Psoas muscle (tissue), 8 donors: ENCODE measurements around the gene SERPINB1. TPM values are rescaled to one million over a fixed set of nuclear protein-coding genes. Genes with fewer than 3 reads are reported as not detected.
A peak's percentile ranks its signal among the peaks of the same experiment; 100 is the strongest.

ENCODE experiments used
- ATAC-seq, 4 donors: fragments of 200-7000 bp; cut with Tn5 transposase; one replicate each; pipeline ENCODE4 v1.9.1; 2020; ENCODE audit warnings: moderate library complexity in 3 of 4, mild to moderate bottlenecking in 2 of 4
- DNase-seq, 2 donors: peaks; one replicate each; pipeline ENCODE4 v3.0.0-alpha.2; 2020
- H3K27ac ChIP-seq: fragments of 200-600 bp; one replicate; pipeline ENCODE4 v1.8.0; 2022
- H3K27me3 ChIP-seq, 3 donors: fragments of 200-600 bp in 1 of 3; one replicate each; pipeline versions ENCODE4 v1.6.1 to v1.8.0; 2013 to 2022; ENCODE audit warnings: low read length in 2 of 3, mild to moderate bottlenecking in 2 of 3, moderate library complexity in 1 of 3; ENCODE audit not compliant: insufficient read depth in 3 of 3
- H3K36me3 ChIP-seq, 2 donors: fragments of 200-600 bp in 1 of 2; one replicate each; pipeline versions ENCODE4 v1.6.1 to v1.8.0; 2013 to 2022; ENCODE audit warnings: low read depth in 1 of 2, mild to moderate bottlenecking in 1 of 2, moderate library complexity in 1 of 2; ENCODE audit not compliant: insufficient read depth in 1 of 2
- H3K4me1 ChIP-seq: fragments of 200-600 bp; one replicate; pipeline ENCODE4 v1.8.0; 2022
- H3K4me3 ChIP-seq: fragments of 200-600 bp; one replicate; pipeline ENCODE4 v1.8.0; 2022; ENCODE audit warnings: mild to moderate bottlenecking
- H3K9me3 ChIP-seq: fragments of 200-600 bp; one replicate; pipeline ENCODE4 v1.8.0; 2022
- WGBS, 3 donors: extraction: QIAGEN DNeasy Blood & Tissue Kit; methylation state at CpG; one replicate each; pipeline versions ENCODE4 v1.1.6 to v1.1.7; 2013; 5-methylcytosine and 5-hydroxymethylcytosine counted together
- intact Hi-C, 2 donors: fragments of 100-400 bp; cut with DNase I; formaldehyde crosslinking; loops; one replicate each; pipeline versions ENCODE4 v1.11.0 to v1.14.2; 2022
- polyA plus RNA-seq, 3 donors: library from polyadenylated mRNA; stranded (reverse); fragments of 200-250 nt; gene quantifications; one replicate each; pipeline ENCODE4 v1.2.3, GENCODE V29; 2013
- total RNA-seq, 4 donors: library from RNA; stranded (reverse); fragmentation: NEBNext Ultra II Directional in 2 of 4; extraction: Animal tissue kit (Norgen Biotek cat#: 25700) in 2 of 4; gene quantifications; one replicate each; pipeline versions ENCODE4 v1.2.1 to v1.2.4, GENCODE V29; 2021 to 2023
- TF ChIP-seq, protein P1 (sequence below): fragments of 200-600 bp; IDR thresholded peaks from one replicate; pipeline ENCODE4 v1.8.0; 2022; ENCODE audit warnings: antibody characterized with exemption
- donor health status: healthy with polysubstance abuse.
- donor health status: DM: no; HTN: no; CAD: no; lungs with moderate emphysema.
- donor health status: Bipolar disorder and iron deficiency.
- donor health status: healthy.
- donor health status: DM: yes; HTN: yes; CAD: no.
- donor health status: DM: no; HTN: no; CAD: no.
- donor health status: DM: no; HTN: no; CAD: no.
- donor health status: DM: yes; HTN: yes; CAD: no.

The SERPINB1 gene
- total and polyA plus RNA-seq, 7 donors: 10.2 to 131 (median 43.6) TPM

DNA sequence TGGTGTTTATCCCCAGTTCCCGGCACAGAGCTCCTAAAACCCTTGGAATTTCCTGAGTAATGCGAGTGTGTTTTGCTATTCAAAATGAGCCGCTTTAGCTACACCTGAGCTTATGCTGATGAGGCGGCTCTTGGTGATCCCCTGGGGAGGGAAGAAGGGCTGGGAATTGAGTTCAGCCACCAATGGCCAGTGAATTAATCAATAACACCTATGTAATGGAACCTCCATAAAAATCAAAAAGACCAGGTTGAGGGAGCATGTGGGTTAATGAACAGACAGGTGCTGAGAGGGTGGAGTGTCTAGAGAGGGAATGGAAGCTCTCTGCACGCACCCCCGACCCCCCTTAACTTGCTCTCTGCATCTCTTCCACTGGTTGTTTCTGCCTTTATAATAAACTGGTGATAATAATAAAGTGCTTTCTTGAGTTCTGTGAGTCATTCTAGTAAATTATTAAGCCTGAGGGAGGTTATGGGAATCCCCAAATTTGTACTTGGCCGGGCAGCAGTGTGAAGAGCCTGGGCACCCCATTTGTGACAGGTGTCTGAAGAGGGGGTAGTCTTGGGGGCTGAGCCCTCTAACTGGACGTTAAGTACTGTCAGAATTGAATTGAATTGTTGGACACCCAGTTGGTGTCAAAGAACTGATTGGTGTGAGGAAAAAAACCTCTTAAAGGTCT, 24.6 kb upstream of the SERPINB1 start:
- Histone ChIP-seq H3K27ac (peak overlapping the region; percentile 47), H3K27me3 (no peaks in the 10 kb centered on the region), H3K36me3 (no peaks in the 10 kb centered on the region), H3K9me3 (no peaks in the 10 kb centered on the region), H3K4me1 (peaks cover 13% of the 10 kb centered on the region), H3K4me3 (peak overlapping the region; percentile 30)
- ATAC-seq (peak in 3 of 4 donors; percentile 23 to 46 (median 45)), DNase-seq (no peak)
- intact Hi-C loops: no loop called here
- 22 to 35% (median 24%) methylated on average over 8 of the region's 8 CpGs for WGBS, 3 donors
- TF ChIP-seq, protein P1, sequence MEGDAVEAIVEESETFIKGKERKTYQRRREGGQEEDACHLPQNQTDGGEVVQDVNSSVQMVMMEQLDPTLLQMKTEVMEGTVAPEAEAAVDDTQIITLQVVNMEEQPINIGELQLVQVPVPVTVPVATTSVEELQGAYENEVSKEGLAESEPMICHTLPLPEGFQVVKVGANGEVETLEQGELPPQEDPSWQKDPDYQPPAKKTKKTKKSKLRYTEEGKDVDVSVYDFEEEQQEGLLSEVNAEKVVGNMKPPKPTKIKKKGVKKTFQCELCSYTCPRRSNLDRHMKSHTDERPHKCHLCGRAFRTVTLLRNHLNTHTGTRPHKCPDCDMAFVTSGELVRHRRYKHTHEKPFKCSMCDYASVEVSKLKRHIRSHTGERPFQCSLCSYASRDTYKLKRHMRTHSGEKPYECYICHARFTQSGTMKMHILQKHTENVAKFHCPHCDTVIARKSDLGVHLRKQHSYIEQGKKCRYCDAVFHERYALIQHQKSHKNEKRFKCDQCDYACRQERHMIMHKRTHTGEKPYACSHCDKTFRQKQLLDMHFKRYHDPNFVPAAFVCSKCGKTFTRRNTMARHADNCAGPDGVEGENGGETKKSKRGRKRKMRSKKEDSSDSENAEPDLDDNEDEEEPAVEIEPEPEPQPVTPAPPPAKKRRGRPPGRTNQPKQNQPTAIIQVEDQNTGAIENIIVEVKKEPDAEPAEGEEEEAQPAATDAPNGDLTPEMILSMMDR: no peak

DNA sequence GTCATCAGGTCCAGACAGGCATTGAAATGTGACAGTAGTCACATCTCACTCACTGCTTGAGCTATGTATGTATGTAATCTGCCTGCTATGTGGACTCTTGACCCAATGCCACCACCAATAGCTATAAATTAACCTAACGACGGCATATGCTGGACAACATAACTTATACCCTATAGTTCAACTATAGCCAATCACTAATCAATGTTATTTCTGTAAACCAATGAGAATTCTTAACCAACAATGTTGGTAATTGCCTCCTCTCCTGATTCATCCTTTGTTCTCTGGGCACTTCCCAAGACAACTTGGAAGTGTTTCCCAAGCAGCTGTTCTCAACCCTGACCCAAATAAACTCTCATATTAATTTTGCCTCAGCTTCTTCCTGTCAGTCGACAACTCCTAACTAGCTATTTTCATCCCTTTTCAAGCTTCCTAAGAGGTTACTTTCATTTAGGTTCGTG, 24.1 kb upstream of the SERPINB1 start:
- WGBS, 3 donors: 11 to 20% (median 13%) methylated on average over 4 of the region's 4 CpGs
- H3K4me3 ChIP-seq: peak overlapping the region; percentile 30
- intact Hi-C loops: no loop called here
- peaks cover 13% of the 10 kb centered on the region for H3K4me1 ChIP-seq
- H3K27me3 ChIP-seq: no peaks in the 10 kb centered on the region
- peak overlapping the region; percentile 47 for H3K27ac ChIP-seq
- ATAC-seq (peak; percentile 73 to 96 (median 86)), DNase-seq (no peak)
- H3K9me3 ChIP-seq: no peaks in the 10 kb centered on the region
- TF ChIP-seq, protein P1: no peak
- no peaks in the 10 kb centered on the region for H3K36me3 ChIP-seq

DNA sequence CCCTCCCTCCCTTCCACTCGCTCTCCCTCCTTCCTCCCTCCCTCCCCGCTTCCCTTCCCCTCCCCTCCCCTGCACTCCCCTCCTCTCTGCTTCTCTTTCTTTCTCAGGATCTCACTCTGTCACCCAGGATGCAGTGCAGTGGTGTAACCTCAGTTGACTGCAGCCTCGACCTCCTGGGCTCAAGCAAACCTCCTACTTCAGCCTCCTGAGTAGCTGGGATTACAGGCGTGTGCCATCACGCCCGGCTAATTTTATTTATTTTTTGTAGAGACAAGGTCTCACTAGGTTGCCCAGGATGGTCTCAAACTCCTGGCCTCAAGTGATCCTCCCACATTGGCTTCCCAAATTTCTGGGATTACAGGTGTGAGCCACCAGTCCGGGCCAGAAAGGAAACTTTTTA, 23.6 kb upstream of the SERPINB1 start:
- no peaks in the 10 kb centered on the region for H3K36me3 ChIP-seq
- H3K4me3 ChIP-seq: peak overlapping the region; percentile 30
- peak overlapping the region; percentile 47 for H3K27ac ChIP-seq
- WGBS, 3 donors: 81 to 84% (median 84%) methylated on average over 7 of the region's 7 CpGs
- H3K27me3 ChIP-seq: no peaks in the 10 kb centered on the region
- intact Hi-C loops: no loop called here
- TF ChIP-seq, protein P1: no peak
- DNase-seq (no peak), ATAC-seq (peak in 2 of 4 donors; percentile 22 to 39)
- peaks cover 13% of the 10 kb centered on the region for H3K4me1 ChIP-seq
- no peaks in the 10 kb centered on the region for H3K9me3 ChIP-seq

DNA sequence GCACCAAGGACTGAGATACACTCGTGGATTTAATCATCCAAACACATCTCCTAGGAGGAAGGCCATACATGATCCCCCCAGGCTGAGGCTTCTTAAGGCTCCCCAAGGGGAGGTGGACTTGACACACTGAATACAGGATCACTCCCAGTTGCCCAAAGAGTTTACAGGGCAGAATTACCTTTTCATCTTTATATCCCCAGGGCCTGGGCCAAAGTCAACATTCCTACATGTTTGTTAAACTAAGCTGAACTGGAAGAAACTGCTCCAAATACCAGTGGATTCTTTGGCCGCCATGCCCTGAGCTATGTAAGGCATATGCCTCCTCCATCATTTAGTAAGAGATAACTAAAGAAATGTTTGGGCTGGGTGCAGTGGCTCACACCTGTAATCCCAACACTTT, 22.2 kb upstream of the SERPINB1 start:
- ATAC-seq (no peak), DNase-seq (no peak)
- Histone ChIP-seq H3K4me1 (peaks cover 13% of the 10 kb centered on the region), H3K36me3 (no peaks in the 10 kb centered on the region), H3K9me3 (no peaks in the 10 kb centered on the region), H3K27me3 (no peaks in the 10 kb centered on the region), H3K27ac (no peak overlapping the region), H3K4me3 (no peak overlapping the region)
- 86 to 94% (median 89%) methylated on average over 2 of the region's 2 CpGs for WGBS, 3 donors
- TF ChIP-seq, protein P1: no peak
- intact Hi-C loops: no loop called here
